ENCODE data around the gene SGIP1. TPM values are rescaled to one million over a fixed set of nuclear protein-coding genes. Genes with fewer than 3 reads are reported as not detected.

The SGIP1 gene
- total and polyA plus RNA-seq, 2 experiments from 2014 or later, result 2.4 to 6.1 TPM

DNA sequence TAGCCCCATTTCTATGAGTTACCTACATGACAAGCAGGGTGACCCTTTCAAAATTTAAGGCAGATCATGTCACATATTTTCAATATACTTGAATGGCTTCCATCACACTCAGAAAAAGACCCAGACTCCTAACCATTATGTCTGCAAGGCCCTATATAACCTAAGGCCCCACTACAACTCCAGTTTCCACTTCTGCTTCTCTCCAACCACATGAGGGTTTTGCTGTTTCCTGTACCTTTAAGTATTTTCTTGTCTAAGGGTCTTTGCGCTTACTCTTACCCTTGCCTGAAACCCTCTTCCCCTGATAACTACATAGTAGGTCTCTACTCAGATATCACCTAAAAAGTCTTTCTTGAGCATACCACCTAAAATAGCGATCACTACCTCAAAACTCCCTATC is 46.1 kb downstream of the SGIP1 start (continued):
- TF ChIP-seq, protein P1, sequence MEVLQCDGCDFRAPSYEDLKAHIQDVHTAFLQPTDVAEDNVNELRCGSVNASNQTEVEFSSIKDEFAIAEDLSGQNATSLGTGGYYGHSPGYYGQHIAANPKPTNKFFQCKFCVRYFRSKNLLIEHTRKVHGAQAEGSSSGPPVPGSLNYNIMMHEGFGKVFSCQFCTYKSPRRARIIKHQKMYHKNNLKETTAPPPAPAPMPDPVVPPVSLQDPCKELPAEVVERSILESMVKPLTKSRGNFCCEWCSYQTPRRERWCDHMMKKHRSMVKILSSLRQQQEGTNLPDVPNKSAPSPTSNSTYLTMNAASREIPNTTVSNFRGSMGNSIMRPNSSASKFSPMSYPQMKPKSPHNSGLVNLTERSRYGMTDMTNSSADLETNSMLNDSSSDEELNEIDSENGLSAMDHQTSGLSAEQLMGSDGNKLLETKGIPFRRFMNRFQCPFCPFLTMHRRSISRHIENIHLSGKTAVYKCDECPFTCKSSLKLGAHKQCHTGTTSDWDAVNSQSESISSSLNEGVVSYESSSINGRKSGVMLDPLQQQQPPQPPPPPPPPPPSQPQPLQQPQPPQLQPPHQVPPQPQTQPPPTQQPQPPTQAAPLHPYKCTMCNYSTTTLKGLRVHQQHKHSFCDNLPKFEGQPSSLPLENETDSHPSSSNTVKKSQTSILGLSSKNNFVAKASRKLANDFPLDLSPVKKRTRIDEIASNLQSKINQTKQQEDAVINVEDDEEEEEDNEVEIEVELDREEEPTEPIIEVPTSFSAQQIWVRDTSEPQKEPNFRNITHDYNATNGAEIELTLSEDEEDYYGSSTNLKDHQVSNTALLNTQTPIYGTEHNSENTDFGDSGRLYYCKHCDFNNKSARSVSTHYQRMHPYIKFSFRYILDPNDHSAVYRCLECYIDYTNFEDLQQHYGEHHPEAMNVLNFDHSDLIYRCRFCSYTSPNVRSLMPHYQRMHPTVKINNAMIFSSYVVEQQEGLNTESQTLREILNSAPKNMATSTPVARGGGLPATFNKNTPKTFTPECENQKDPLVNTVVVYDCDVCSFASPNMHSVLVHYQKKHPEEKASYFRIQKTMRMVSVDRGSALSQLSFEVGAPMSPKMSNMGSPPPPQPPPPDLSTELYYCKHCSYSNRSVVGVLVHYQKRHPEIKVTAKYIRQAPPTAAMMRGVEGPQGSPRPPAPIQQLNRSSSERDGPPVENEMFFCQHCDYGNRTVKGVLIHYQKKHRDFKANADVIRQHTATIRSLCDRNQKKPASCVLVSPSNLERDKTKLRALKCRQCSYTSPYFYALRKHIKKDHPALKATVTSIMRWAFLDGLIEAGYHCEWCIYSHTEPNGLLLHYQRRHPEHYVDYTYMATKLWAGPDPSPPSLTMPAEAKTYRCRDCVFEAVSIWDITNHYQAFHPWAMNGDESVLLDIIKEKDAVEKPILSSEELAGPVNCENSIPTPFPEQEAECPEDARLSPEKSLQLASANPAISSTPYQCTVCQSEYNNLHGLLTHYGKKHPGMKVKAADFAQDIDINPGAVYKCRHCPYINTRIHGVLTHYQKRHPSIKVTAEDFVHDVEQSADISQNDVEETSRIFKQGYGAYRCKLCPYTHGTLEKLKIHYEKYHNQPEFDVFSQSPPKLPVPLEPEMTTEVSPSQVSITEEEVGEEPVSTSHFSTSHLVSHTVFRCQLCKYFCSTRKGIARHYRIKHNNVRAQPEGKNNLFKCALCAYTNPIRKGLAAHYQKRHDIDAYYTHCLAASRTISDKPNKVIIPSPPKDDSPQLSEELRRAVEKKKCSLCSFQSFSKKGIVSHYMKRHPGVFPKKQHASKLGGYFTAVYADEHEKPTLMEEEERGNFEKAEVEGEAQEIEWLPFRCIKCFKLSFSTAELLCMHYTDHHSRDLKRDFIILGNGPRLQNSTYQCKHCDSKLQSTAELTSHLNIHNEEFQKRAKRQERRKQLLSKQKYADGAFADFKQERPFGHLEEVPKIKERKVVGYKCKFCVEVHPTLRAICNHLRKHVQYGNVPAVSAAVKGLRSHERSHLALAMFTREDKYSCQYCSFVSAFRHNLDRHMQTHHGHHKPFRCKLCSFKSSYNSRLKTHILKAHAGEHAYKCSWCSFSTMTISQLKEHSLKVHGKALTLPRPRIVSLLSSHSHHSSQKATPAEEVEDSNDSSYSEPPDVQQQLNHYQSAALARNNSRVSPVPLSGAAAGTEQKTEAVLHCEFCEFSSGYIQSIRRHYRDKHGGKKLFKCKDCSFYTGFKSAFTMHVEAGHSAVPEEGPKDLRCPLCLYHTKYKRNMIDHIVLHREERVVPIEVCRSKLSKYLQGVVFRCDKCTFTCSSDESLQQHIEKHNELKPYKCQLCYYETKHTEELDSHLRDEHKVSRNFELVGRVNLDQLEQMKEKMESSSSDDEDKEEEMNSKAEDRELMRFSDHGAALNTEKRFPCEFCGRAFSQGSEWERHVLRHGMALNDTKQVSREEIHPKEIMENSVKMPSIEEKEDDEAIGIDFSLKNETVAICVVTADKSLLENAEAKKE (CRISPR knock-in tag; IDR thresholded peaks at IDR 0.05), result no peak
- TF ChIP-seq, protein P2, sequence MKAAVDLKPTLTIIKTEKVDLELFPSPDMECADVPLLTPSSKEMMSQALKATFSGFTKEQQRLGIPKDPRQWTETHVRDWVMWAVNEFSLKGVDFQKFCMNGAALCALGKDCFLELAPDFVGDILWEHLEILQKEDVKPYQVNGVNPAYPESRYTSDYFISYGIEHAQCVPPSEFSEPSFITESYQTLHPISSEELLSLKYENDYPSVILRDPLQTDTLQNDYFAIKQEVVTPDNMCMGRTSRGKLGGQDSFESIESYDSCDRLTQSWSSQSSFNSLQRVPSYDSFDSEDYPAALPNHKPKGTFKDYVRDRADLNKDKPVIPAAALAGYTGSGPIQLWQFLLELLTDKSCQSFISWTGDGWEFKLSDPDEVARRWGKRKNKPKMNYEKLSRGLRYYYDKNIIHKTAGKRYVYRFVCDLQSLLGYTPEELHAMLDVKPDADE (IDR thresholded peaks at IDR 0.05), result no peak
- TF ChIP-seq ZNF114 (CRISPR knock-in tag; IDR thresholded peaks at IDR 0.05), result no peak

DNA sequence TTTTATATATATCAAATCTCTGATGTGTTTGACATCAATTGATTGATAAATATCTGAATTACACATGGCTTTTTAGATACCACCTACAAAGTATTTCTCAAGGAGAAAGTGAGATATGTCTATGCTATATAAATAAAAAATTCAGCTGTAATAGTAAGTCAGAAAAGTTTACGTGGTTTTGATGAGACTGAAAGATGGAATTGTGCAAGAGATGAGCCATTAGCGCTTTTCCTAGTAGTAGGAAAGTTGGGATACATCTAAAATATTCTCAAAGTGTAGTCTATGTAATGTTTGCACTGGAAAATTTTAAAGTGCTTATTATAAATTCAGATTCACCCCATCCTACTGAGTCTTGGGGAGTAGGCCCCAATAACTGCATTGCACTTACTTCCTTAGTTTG is 49.1 kb downstream of the SGIP1 start:
- H3K27me3 ChIP-seq (ENCODE audit: insufficient read depth), result no peaks in the 10 kb centered on the region
- H4K20me1 ChIP-seq (replicated peaks; ENCODE audit: insufficient read depth), result no peaks in the 10 kb centered on the region
- DNase-seq (ENCODE audit: low spot score) (no peak), ATAC-seq (no peak)
- no peak overlapping the region for H2AFZ ChIP-seq
- H3K79me2 ChIP-seq (replicated peaks; ENCODE audit: insufficient read depth), result no peaks in the 10 kb centered on the region
- Mint-ChIP-seq H3K9me3 (no peaks in the 10 kb centered on the region), H3K4me1 (no peaks in the 10 kb centered on the region), H3K27ac (no peak overlapping the region), H3K36me3 (ENCODE audit: low read depth) (no peaks in the 10 kb centered on the region), H3K27me3 (ENCODE audit: insufficient read depth, low read depth, poor library complexity) (no peaks in the 10 kb centered on the region), H3K4me3 (no peak overlapping the region)
- no peaks in the 10 kb centered on the region for H3K36me3 ChIP-seq (ENCODE audit: insufficient read depth)
- H3K4me2 ChIP-seq, result no peak overlapping the region
- H3F3A ChIP-seq (replicated peaks; ENCODE audit: low read depth), result no peaks in the 10 kb centered on the region
- H3K9me2 ChIP-seq (ENCODE audit: insufficient read depth), result no peaks in the 10 kb centered on the region
- no peaks in the 10 kb centered on the region for H3K4me1 ChIP-seq (ENCODE audit: insufficient read depth)
- H3K27ac ChIP-seq (ENCODE audit: low read depth), result no peak overlapping the region
- H3K4me3 ChIP-seq, result no peak overlapping the region
- TF ChIP-seq, protein P3, sequence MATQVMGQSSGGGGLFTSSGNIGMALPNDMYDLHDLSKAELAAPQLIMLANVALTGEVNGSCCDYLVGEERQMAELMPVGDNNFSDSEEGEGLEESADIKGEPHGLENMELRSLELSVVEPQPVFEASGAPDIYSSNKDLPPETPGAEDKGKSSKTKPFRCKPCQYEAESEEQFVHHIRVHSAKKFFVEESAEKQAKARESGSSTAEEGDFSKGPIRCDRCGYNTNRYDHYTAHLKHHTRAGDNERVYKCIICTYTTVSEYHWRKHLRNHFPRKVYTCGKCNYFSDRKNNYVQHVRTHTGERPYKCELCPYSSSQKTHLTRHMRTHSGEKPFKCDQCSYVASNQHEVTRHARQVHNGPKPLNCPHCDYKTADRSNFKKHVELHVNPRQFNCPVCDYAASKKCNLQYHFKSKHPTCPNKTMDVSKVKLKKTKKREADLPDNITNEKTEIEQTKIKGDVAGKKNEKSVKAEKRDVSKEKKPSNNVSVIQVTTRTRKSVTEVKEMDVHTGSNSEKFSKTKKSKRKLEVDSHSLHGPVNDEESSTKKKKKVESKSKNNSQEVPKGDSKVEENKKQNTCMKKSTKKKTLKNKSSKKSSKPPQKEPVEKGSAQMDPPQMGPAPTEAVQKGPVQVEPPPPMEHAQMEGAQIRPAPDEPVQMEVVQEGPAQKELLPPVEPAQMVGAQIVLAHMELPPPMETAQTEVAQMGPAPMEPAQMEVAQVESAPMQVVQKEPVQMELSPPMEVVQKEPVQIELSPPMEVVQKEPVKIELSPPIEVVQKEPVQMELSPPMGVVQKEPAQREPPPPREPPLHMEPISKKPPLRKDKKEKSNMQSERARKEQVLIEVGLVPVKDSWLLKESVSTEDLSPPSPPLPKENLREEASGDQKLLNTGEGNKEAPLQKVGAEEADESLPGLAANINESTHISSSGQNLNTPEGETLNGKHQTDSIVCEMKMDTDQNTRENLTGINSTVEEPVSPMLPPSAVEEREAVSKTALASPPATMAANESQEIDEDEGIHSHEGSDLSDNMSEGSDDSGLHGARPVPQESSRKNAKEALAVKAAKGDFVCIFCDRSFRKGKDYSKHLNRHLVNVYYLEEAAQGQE (IDR thresholded peaks at IDR 0.05; ENCODE audit: unreplicated experiment), result no peak
- no peak for TF ChIP-seq POLR2AphosphoS5 (IDR thresholded peaks at IDR 0.05; ENCODE audit: low read depth)
- no peak for TF ChIP-seq ZNF331 (CRISPR knock-in tag; IDR thresholded peaks at IDR 0.05; ENCODE audit: low read depth)
- no peak for TF ChIP-seq ZNF114 (CRISPR knock-in tag; IDR thresholded peaks at IDR 0.05)
- no peak for TF ChIP-seq NANOG (IDR thresholded peaks at IDR 0.05; ENCODE audit: borderline replicate concordance)
- no peak for TF ChIP-seq CREB1 (CRISPR knock-in tag; IDR thresholded peaks at IDR 0.05; ENCODE audit: low read depth)
- TF ChIP-seq, protein P4, sequence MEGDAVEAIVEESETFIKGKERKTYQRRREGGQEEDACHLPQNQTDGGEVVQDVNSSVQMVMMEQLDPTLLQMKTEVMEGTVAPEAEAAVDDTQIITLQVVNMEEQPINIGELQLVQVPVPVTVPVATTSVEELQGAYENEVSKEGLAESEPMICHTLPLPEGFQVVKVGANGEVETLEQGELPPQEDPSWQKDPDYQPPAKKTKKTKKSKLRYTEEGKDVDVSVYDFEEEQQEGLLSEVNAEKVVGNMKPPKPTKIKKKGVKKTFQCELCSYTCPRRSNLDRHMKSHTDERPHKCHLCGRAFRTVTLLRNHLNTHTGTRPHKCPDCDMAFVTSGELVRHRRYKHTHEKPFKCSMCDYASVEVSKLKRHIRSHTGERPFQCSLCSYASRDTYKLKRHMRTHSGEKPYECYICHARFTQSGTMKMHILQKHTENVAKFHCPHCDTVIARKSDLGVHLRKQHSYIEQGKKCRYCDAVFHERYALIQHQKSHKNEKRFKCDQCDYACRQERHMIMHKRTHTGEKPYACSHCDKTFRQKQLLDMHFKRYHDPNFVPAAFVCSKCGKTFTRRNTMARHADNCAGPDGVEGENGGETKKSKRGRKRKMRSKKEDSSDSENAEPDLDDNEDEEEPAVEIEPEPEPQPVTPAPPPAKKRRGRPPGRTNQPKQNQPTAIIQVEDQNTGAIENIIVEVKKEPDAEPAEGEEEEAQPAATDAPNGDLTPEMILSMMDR (conservative IDR thresholded peaks at IDR 0.05; ENCODE audit: low read depth in 2 of 2), result no peak

All from GM23338 (cell line).